HL-60 (cell line): ENCODE results near the gene TIGD6.

Source experiments
- CTCF ChIP-seq: IDR thresholded peaks from one replicate; pipeline ENCODE4 v1.5.1; 2011; ENCODE audit warnings: low read length, control low read depth, inconsistent platforms; ENCODE audit not compliant: insufficient read depth
- REST ChIP-seq: IDR thresholded peaks from 2 replicates; pipeline ENCODE4 v1.6.1; 2012; ENCODE audit warnings: low read depth; ENCODE audit not compliant: insufficient replicate concordance

- no peak for TF ChIP-seq CTCF
- TF ChIP-seq REST = no peak
Observed at GRCh38 chr5:149982505-149982904, 17.9 kb downstream of the TIGD6 start.
